HepG2 (cell line): ENCODE data around the gene PDZD7. TPM values are rescaled to one million over a fixed set of nuclear protein-coding genes. Genes with fewer than 3 reads are reported as not detected.

Experiments
- FOSL2 ChIP-seq: sonication (generic); formaldehyde crosslinking; IDR thresholded peaks from 2 replicates; pipeline ENCODE4 v1.4.0; 2020; ENCODE audit warnings: missing genetic modification reagents
- MED8 ChIP-seq: sonication (generic); formaldehyde crosslinking; IDR thresholded peaks from 2 replicates; pipeline ENCODE4 v1.8.1; 2023; ENCODE audit warnings: mild to moderate bottlenecking, missing genetic modification reagents; ENCODE audit not compliant: insufficient replicate concordance
- PCBP1 ChIP-seq: fragments of 200-400 bp; formaldehyde crosslinking; IDR thresholded peaks from 2 replicates; pipeline ENCODE4 v1.6.1; 2017; ENCODE audit warnings: mild to moderate bottlenecking, low read depth, low read length, borderline replicate concordance
- ZNF510 ChIP-seq: sonication (generic); formaldehyde crosslinking; IDR thresholded peaks from 2 replicates; pipeline ENCODE4 v1.4.0; 2020; ENCODE audit warnings: low read depth, mild to moderate bottlenecking, missing genetic modification reagents
- ZNF792 ChIP-seq: IDR thresholded peaks from 2 replicates; pipeline ENCODE4 v1.6.1; 2016
- polyA plus RNA-seq, 8 experiments: library from polyadenylated mRNA; depleted of rRNA in 3 of 8; stranded (reverse) in 7 of 8; unstranded in 1 of 8; fragments of >200 nt; fragmentation: Illumina TruSeq in 4 of 8; extraction: Trizol in 4 of 8; gene quantifications; 2 replicates each; pipeline versions ENCODE4 v1.2.1 to v1.2.3, GENCODE V29; 2011 to 2016; ENCODE audit warnings: low read depth in 4 of 8, missing spikeins in 1 of 8, mixed read lengths in 1 of 8; ENCODE audit not compliant: insufficient read depth in 1 of 8
- total RNA-seq, 5 experiments: library from RNA; depleted of rRNA; stranded (reverse); fragments of >200 nt; fragmentation: Illumina TruSeq; extraction: Trizol; gene quantifications; 2 replicates each; pipeline ENCODE4 v1.2.3, GENCODE V29; 2016; ENCODE audit warnings: low read depth in 1 of 5
- TF ChIP-seq, protein P1 (sequence below): IDR thresholded peaks from 2 replicates; pipeline ENCODE4 v1.4.0; 2020; ENCODE audit warnings: mild to moderate bottlenecking, missing genetic modification reagents

PDZD7 gene
- total and polyA plus RNA-seq, 2 of the 13 experiments (the other 11 are each of a cell fraction or from before 2014, with no cell fraction given), result 0.58 to 0.73 TPM

DNA sequence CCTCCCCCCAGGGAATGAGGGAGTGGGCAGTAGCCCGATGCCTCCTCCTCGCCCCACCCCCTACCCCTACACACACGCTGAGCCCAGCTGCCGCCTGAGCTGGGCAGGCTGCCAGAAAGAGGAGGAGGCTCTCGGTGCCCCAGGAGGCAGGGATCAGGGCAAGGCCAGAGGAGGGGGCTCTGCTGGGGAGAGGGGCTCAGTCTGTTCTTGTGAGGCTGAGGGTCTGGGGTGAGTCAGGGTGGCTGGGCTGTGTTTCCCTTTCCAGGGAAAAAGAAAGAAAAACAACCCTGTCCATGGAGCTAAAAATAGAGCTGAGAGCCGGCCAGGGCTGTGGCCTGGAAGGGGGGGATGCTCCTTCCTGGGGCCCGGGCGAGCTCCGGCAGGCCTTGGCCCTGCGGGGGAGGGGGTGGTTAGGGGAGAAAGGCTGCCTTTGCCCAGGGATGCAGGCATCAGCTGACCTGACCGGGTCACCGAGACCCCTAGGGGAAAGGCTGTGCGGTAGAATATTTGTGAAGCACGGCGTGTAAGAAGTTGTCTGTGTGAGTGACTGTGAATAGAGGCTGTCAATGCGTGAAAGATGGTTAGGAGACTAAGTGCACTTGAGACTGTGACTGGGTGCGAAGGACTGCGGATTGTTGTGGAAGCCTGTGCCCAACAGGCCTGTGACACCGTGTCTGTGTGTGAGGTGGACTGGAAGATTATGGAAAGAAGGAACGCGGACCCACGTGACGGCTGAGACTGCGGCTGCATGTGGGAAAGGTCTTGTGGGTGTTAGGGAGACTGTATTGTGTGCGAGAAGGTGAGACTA lies 32.5 kb downstream of the PDZD7 start (continued):
- TF ChIP-seq, protein P1, sequence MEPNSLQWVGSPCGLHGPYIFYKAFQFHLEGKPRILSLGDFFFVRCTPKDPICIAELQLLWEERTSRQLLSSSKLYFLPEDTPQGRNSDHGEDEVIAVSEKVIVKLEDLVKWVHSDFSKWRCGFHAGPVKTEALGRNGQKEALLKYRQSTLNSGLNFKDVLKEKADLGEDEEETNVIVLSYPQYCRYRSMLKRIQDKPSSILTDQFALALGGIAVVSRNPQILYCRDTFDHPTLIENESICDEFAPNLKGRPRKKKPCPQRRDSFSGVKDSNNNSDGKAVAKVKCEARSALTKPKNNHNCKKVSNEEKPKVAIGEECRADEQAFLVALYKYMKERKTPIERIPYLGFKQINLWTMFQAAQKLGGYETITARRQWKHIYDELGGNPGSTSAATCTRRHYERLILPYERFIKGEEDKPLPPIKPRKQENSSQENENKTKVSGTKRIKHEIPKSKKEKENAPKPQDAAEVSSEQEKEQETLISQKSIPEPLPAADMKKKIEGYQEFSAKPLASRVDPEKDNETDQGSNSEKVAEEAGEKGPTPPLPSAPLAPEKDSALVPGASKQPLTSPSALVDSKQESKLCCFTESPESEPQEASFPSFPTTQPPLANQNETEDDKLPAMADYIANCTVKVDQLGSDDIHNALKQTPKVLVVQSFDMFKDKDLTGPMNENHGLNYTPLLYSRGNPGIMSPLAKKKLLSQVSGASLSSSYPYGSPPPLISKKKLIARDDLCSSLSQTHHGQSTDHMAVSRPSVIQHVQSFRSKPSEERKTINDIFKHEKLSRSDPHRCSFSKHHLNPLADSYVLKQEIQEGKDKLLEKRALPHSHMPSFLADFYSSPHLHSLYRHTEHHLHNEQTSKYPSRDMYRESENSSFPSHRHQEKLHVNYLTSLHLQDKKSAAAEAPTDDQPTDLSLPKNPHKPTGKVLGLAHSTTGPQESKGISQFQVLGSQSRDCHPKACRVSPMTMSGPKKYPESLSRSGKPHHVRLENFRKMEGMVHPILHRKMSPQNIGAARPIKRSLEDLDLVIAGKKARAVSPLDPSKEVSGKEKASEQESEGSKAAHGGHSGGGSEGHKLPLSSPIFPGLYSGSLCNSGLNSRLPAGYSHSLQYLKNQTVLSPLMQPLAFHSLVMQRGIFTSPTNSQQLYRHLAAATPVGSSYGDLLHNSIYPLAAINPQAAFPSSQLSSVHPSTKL (CRISPR knock-in tag), result no peak
- TF ChIP-seq ZNF792 (CRISPR knock-in tag) (peak; percentile 55; the same call in 1 of the 2 replicates), FOSL2 (CRISPR knock-in tag) (peak; percentile 4; the same call in 1 of the 2 replicates), MED8 (CRISPR knock-in tag) (peak; percentile 1), ZNF510 (CRISPR knock-in tag) (no peak), PCBP1 (0 out of 2 replicates have a peak, but pooled peaks have one; percentile 46)
